KOPT-K1 (cell line): ENCODE data around the gene SHMT2.

Experiments
- H3K27ac ChIP-seq: fragments of 200-600 bp; sonication (generic); 2 replicates; pipeline ENCODE4 v1.5.1; 2016; ENCODE audit warnings: antibody characterized with exemption, mild to moderate bottlenecking, low read depth, low read length; ENCODE audit not compliant: poor library complexity, severe bottlenecking
- H3K36me3 ChIP-seq: fragments of 200-600 bp; sonication (generic); 2 replicates; pipeline ENCODE4 v1.5.1; 2017; ENCODE audit warnings: antibody characterized with exemption, mild to moderate bottlenecking, low read length, moderate library complexity; ENCODE audit not compliant: insufficient read depth
- H3K9me3 ChIP-seq: fragments of 200-600 bp; sonication (generic); 2 replicates; pipeline ENCODE4 v1.5.1; 2017; ENCODE audit warnings: antibody characterized with exemption, low read length, mild to moderate bottlenecking; ENCODE audit not compliant: insufficient read depth, poor library complexity, severe bottlenecking

SHMT2 gene

GRCh38 chr12:57205931-57206330, 23.6 kb upstream of the SHMT2 start:
- H3K27ac ChIP-seq = no peak overlapping the region
- H3K9me3 ChIP-seq = no peaks in the 10 kb centered on the region
- H3K36me3 ChIP-seq = no peaks in the 10 kb centered on the region

GRCh38 chr12:57207731-57208630, 21.5 kb upstream of the SHMT2 start:
- H3K36me3 ChIP-seq = no peaks in the 10 kb centered on the region
- no peaks in the 10 kb centered on the region for H3K9me3 ChIP-seq
- H3K27ac ChIP-seq = no peak overlapping the region

DNA sequence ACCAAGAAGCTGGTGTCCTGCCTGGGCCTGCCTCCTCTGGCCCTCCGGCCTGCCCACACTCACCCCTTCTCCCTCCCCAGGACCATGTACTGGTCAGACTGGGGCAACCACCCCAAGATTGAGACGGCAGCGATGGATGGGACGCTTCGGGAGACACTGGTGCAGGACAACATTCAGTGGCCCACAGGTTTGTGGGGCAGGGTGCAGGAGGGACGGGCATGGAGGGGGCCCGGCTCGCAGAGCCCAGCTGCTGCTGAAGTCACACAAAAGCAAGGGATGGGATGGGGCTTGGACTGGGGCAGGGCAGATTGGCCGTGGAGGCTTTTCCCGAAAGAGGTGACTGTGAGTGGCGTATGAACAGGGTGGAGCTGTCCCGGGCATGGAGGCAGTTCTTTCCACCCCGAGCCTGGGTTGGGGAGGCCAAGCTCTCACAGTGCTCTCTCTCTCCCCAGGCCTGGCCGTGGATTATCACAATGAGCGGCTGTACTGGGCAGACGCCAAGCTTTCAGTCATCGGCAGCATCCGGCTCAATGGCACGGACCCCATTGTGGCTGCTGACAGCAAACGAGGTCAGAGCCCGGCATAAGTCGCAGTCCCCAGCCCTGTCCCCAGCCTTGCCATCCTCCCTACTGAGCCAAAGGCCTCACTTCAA, 20.8 kb upstream of the SHMT2 start:
- no peaks in the 10 kb centered on the region for H3K9me3 ChIP-seq
- H3K36me3 ChIP-seq = no peaks in the 10 kb centered on the region
- H3K27ac ChIP-seq = no peak overlapping the region

- Histone ChIP-seq H3K36me3 (no peaks in the 10 kb centered on the region), H3K9me3 (no peaks in the 10 kb centered on the region), H3K27ac (no peak overlapping the region)
Observed at GRCh38 chr12:57209916-57210315, 19.6 kb upstream of the SHMT2 start.

DNA sequence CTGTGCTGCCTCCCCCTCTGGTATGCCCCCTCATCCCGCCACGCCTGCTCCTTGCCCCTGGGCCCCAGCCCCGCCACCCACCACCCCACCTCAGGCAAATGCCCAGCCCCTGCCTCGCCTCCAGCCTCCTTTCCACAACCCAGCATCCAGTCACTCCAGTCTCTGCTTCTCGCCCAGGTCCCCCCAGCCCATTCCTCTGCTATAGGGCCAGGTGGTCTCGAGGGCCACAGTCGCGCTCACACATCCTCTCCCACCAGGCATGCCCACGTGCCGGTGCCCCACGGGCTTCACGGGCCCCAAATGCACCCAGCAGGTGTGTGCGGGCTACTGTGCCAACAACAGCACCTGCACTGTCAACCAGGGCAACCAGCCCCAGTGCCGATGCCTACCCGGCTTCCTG, 19.1 kb upstream of the SHMT2 start:
- Histone ChIP-seq H3K27ac (no peak overlapping the region), H3K9me3 (no peaks in the 10 kb centered on the region), H3K36me3 (no peaks in the 10 kb centered on the region)

DNA sequence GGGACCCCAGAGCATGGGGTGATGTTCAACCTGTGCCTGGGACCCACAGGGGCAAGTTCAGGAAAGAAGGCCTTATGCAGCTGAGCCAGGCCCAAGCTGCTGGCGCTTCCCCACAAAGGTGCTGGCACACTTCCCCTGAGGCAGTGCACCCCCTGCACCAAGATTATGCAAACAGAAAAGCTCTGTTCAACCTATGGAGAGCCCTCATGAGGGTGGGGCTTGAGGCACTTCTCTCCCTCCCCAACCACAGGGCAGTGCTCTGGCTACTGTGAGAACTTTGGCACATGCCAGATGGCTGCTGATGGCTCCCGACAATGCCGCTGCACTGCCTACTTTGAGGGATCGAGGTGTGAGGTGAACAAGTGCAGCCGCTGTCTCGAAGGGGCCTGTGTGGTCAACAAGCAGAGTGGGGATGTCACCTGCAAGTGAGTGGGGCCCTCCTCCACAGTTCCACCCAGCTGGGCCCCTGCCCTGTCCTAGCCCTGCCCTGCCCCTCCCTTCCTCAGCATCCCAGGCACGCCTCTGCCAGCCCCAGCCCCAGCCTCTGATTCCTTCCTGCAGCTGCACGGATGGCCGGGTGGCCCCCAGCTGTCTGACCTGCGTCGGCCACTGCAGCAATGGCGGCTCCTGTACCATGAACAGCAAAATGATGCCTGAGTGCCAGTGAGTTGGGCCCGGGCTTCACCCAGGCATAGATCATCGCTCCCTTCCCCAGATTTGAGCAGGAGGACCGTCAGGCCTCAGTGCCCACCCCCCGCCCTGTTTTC, 18.4 kb upstream of the SHMT2 start:
- no peak overlapping the region for H3K27ac ChIP-seq

GRCh38 chr12:57211791-57212700, 17.5 kb upstream of the SHMT2 start:
- Histone ChIP-seq H3K9me3 (no peaks in the 10 kb centered on the region), H3K36me3 (no peaks in the 10 kb centered on the region), H3K27ac (no peak overlapping the region)

More for the DNA sequence above, 18.4 kb upstream of the SHMT2 start:
- H3K9me3 ChIP-seq = no peaks in the 10 kb centered on the region
- no peaks in the 10 kb centered on the region for H3K36me3 ChIP-seq

- Histone ChIP-seq H3K27ac (no peak overlapping the region), H3K36me3 (no peaks in the 10 kb centered on the region), H3K9me3 (no peaks in the 10 kb centered on the region)
Observed at GRCh38 chr12:57212701-57213057, 16.8 kb upstream of the SHMT2 start.

- no peaks in the 10 kb centered on the region for H3K36me3 ChIP-seq
- H3K27ac ChIP-seq = no peak overlapping the region
- no peaks in the 10 kb centered on the region for H3K9me3 ChIP-seq
Observed at GRCh38 chr12:57213058-57213715, 16.3 kb upstream of the SHMT2 start.

GRCh38 chr12:57213763-57214397, 15.6 kb upstream of the SHMT2 start:
- H3K9me3 ChIP-seq = no peaks in the 10 kb centered on the region
- H3K36me3 ChIP-seq = no peaks in the 10 kb centered on the region
- H3K27ac ChIP-seq = no peak overlapping the region

DNA sequence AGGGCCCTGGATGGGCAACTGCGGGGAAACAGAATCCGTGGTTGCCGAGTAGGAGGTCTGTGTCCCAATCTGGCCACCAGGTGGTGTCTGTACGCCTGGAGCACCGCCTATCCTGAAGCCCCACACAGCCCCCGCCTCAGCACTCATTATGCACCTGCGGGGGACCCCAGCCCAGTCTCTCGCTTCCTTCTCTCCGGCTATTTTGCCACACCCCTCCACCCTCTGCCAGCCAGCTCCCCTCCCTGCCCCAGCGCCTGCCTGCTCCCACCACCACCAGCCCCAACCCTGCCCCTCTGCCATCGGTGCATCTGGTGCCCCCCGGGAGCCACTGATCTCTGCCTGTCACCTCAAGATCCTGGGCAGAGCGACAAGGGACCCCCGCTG, 15.1 kb upstream of the SHMT2 start:
- no peaks in the 10 kb centered on the region for H3K36me3 ChIP-seq
- H3K9me3 ChIP-seq = no peaks in the 10 kb centered on the region
- H3K27ac ChIP-seq = no peak overlapping the region

DNA sequence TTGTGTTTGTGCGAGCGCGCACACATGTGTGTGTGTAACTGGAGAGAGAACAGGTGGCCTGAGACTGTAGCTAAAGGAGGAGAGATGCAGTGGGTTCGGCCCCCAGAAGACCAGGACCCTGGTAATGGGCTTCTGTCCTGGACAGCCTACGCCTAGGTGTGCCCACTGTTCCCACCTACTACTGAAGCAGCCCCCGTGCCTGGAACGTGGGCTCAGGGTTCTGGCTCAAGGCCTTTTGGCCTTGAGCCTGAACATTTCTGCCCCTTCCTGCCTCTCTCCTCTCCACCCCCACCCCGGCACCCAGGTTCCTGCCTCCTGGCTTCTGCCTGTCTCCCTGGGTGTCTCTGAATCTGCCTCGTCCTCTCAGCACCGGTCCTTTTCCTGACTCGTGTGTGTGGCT, 14.4 kb upstream of the SHMT2 start:
- Histone ChIP-seq H3K27ac (no peak overlapping the region), H3K9me3 (no peaks in the 10 kb centered on the region), H3K36me3 (no peaks in the 10 kb centered on the region)

DNA sequence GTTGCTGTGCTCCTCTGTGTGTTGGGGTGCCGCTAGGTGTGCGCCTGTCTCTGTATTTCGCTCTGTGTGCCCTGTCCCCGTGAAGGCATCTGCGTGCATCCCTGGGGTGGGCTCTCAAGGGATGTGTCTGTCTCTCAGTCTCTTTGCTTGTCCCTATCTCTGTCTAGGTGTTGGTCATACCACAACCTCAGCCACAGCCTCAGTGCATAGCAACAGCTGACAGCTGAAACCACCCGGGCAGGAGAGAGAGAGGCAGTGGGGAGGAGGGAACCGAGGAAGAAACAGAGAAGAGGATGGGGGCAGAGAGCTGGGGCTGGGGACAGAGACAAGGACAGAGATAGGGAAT, 13.9 kb upstream of the SHMT2 start:
- no peaks in the 10 kb centered on the region for H3K36me3 ChIP-seq
- H3K27ac ChIP-seq = no peak overlapping the region
- H3K9me3 ChIP-seq = no peaks in the 10 kb centered on the region
